Muscle of arm (tissue), 14 donors: ENCODE results near the gene IL22. TPM values are rescaled to one million over a fixed set of nuclear protein-coding genes. Genes with fewer than 3 reads are reported as not detected.

Experiments
- DNase-seq: peaks from one replicate; pipeline ENCODE4 v3.0.0-alpha.2; 2013
- long read RNA-seq, 11 donors: transcript quantifications; one replicate each; lab custom pipeline, GENCODE V29; 2026
- polyA plus RNA-seq, 12 donors: library from polyadenylated mRNA; unstranded; fragments of 120-200 nt; gene quantifications; one replicate each; pipeline ENCODE4 v1.2.1, GENCODE V29; 2013; ENCODE audit not compliant: insufficient read length in 12 of 12

IL22 gene, protein sequence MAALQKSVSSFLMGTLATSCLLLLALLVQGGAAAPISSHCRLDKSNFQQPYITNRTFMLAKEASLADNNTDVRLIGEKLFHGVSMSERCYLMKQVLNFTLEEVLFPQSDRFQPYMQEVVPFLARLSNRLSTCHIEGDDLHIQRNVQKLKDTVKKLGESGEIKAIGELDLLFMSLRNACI
- polyA plus RNA-seq = not detected
- long read RNA-seq, donor 1 = 0 reads
- long read RNA-seq, donor 2 = 0 reads
- long read RNA-seq, donor 3 = 0 reads
- long read RNA-seq, donor 4 = 0 reads
- long read RNA-seq, donor 5 = 0 reads
- long read RNA-seq, donor 6 = 0 reads
- long read RNA-seq, donor 7 = 0 reads
- long read RNA-seq, donor 8 = 0 reads
- long read RNA-seq, donor 9 = 0 reads
- long read RNA-seq, donor 10 = 0 reads
- long read RNA-seq, donor 11 = 0 reads

DNA sequence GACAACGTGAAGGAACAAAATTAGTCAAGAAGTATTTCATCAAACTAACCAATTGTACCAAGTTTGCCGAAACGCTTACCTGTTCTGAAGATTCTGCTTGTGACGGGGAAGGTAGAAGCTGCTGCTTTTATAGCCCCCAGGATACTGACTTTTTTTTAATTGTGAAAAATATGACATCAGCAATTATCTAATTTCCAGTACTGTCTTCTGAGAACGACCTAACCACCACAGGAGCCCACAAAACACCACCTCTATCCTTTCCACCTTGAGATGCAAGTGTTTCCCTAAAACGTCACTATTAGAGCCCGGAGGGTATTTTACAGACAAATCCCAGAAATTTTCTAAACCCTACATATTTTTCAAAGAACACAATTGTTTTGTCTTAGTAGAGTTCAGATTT, at the start of gene IL22:
IL22 (minus strand) TSS at position 101 of the 400 bp plus-strand sequence. CDS start 156 bp downstream, outside the sequence.
- DNase-seq = no peak

DNA sequence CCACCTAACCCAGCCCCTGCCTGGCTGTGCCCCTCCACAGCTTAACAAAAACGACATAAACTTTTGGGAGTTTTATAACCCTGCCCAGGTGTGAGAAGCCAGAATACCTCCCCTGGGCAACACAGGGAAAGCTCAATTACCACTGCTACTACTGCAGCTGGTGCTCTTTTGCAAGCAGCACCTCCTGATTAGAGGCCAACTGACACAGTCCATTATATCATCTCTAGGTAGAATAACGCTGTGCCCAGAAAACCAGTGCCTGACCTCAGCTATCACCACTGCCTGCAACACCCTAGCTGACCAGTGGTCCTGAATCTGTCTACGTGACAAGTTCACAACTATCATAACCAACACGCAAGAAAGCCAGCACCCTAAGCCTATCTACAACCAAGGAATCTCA, 44.5 kb upstream of the IL22 start:
- no peak for DNase-seq

DNA sequence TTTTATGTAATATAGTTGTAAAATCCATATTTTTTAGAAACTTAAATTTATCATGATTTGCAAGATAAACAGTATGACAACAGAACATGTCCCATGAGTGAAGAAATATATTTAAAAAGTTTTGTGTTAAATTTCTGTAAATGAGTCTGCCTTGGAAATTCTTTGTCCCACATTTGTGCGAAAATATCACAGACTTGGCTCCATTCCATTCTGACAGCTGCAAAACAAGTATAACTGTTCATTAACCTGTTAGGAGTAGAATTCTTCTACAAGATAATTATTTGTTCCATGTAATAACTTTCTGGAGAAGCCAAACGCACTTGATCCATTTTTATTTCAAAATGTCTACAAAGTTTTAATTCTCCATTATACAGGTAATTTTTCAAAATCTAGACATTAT, 40.8 kb upstream of the IL22 start:
- peak; percentile 17 for DNase-seq

DNA sequence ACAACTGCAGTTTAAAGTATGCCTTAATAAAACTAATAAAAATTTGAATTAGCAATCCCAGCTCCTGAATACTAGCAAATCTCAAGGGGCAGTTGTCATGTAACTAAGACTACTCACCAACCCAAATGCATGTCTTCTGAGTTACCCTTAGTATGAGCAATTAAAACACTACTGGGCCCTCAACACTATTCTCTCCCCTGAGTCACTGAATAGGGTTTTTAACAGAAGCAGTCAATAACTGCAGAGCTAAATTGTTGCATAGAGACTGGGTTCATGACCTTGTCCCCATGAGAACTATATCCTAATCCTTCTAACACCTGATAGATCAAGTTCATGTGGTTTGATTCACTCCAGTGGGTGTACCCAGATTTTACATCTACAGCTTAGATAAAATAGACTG, 39.9 kb upstream of the IL22 start:
- DNase-seq = no peak

DNA sequence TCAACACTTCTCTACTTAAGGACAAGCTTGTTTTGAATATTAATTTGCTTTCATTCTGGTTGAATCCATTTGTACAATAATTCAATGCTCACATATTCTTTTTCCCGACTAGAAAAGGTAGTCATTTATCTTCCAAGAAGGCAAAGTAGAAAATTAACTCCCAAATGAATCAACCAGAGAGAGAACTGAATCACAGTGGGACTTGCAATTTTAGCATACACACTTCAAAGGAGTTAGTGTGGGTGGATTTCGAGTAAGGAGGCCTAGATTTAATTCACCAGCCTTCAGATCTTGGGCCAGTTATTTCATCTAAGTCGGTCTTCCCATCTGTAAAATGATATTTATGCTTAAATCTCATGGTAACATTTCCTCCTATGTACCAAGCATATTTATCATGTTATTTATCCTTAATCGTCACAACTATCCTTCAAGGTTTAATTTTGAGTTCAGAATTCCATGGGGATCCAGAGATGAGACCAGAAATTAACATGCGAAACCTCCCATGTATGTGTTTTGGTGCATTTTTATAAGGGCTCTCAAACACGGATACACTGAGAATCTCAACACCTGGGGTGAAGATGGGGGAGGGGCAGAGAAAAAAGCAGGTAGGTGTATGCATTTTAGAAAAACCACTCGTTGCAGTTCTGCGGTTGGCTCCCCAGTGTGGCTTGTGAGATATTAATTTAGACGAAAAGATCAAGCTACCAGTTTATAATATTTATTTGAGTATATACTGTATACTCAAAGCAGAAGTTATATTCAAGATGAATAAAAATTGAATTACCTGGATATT, 38.9 kb upstream of the IL22 start:
- no peak for DNase-seq

DNA sequence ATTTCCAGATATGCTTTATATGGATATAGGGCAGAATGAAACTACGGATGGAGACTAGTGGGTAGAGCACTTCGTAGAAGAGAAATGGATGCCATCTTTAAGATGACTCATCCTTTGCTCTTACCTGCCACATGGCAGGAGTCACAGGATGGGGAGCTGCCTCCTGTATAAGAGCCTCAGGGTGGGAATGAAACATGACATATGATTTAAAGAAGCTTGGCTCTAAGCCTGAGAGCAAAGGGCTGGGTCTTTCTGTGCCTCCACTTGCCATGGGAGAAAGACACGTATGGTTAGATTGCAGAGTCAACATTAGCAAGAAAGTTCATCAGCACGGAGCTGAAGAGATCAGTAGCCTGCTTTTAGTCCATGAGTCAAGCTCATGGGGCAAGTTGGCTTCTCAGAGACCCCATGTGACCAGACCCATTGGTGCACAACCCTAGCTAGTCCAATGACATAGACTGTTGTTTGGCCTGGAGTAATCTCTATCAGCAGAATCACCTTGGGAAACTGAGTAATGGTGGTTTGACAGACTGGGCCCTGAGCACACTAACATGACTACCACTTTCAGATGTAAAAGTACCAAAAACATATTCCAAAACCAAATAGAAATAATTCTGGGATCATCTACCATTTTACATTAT, 38.1 kb upstream of the IL22 start:
- DNase-seq = no peak

DNA sequence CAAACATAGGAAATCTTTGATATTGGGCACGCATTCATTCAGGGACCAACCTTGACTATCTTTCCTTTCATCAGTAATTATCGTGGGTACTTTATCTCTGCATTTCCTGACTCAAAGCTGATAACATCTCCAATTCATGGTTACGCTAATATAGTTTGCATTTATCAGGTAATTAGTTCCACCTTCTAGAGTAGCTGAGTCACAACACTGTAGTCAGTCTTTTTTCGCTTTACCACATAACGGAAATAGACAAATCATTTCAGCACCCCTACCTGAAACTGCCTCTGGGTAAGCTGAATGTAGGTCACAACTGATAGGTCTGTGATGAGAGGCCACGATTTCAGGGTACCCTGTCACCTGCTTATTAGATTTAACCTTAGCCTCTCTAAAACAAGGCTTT, 36.7 kb upstream of the IL22 start:
- DNase-seq = no peak

DNA sequence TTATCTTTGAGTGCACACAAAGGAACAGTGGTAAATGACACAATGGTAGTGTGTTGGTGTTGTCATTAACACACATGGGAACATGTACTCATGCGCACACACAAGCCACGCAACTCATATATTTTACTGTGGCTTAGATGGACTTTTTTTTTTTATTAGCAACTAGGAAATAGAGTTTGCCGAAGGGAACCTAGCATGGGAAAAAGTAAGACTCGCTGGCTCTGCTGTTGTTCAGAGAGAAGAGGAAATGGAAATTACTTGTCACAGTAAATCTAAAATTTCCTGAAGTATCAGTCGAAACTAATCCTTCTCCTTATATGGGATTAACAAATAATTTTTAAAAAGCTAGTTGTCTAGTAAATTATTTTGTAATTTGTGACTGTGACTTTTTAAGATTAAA, 33.7 kb upstream of the IL22 start:
- no peak for DNase-seq

DNA sequence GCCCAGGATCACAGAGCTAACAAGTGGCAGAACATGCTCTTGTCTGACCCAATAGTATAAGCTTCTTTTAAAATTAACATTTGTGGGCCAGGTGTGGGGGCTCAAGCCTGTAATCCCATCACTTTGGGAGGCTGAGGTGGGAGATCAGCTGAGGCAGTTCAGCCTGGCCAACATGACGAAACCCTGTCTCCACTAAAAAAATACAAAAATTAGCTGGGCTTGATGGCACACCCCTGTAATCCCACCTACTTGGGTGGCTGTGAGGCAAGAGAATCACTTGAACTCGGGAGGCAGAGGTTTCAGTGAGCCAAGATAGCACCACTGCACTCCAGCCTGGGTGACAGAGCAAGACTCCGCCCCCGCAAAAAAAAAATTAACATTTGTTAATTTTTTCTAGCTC, 33.0 kb upstream of the IL22 start:
- no peak for DNase-seq

DNA sequence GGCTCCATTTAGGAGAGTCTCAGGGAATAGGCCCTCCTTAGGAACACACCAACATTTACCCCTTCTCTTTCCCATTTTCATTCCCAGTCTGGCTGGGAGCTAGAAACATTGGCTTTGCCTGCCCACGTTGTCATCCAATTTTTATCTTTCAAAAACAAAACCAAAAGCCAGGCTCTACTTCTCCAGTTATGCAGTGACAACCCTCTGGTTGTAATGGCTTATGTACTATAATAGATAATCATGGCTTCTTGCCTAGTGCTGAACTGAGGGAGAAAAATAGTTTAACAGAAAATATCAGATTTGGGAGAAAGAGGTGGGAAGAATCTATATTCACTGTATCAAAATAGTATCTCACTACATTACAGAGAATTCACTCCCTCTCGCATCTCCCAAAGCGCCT, 32.1 kb upstream of the IL22 start:
- DNase-seq = no peak

DNA sequence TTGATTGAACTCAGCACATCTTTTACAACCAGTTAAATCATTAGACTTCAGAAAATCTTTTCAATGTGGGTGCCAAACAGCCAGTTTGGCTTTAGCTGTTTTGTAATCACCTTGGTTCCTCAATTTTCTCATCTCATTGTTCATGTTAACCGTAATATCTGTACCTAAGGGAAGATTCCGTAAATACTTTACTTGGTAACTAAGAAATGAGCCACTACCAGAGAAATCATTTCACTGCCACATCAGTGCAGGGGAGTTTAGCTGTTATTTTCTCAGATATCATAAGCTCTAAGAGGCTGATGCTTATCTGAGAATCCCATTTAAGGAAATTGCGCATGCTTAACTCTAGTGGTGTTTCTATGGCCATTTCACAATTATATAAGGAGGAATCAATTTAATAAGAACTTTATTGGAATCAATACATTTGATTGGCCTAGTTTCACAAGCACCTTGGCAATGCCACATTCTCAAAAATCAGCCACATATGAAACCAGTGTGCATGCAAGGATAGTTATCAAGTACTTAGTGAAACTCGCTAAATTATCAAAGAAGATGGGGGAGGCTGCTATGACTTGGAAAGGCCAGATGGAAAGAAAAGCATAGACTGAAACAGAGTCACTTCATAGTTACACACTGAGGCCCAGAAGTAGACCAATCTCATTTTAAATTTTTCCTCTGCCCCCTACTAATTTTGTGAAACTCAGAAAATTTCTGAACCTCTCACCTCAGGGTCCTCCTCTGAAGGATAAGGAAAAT, 28.1 kb upstream of the IL22 start:
- DNase-seq = no peak

DNA sequence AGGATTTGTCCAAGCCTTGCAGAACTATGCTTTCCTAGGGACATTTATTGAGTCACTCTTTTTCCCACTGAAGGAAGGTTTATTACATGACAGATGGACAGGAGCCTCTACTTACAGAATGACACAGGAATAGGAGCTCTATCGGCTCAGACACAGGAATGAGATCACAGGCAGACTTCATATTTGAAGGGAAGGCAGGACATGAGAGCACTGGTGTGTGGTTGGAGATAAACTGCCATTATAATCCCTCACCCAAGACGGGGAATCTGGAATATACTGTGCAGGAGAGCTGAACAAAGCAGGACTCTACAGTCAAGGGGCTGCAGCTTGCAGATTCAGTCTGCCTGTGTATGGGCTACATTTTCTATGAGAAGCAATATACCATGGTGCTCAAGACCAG, 26.8 kb upstream of the IL22 start:
- no peak for DNase-seq

DNA sequence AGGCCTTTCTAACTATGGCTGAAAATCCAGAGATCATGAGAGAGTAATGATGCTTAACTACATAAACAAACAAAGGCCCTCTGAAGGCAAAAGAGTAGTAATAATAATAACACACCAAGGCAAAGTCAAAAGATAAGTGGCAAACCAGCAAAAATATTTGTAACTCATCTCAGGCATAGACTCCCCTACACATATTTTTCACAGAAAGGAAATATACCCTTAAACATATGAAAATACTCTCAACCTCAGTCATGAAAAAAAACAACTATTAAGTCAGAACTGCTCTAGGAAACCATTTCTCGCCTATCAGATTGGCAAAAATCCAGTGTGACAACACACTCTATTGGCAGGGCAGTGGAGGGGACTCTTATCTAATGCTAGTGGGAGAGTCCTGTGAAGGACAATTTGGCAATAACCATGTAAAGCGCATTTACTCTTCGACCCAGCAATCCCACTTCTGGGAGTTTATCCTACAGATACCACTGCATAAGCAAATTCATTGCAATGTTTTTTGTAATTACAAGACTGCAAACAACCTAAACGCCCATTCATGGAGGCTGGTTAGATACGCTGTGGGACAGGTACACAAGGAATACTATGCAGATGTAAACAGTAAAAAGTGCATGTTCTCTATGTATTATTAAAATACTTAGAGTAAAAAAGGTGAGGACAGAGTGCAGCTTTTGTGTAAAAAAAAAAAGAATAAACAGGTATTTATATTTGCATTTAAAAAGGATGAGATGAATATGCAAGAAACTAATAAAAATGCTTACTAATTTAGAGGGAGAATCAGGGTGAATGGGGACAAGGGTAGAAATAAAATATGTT, 26.0 kb upstream of the IL22 start:
- no peak for DNase-seq

DNA sequence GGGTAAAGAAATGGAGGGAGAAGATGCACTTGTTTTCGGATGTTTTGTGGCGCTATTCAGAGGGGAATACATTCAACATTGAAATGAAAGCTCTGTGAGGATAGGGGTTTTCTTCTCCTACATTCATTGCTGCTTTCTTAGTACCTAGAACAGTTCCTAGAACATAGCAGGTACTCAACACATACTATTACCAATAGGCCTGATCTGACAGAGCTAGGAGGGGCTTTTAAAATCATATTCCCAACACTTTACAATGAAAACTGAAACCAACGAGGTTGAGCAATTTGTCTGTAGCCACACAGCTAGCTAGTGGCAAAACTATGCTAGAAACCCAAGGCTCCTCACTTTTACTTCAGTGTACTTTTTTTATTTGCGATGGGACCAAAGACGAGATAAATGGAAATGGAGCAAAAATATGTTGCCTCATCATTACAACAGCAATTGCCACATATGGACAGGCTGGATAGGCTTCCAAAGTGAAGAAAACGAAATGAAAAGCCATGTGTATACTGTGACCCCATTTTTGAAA, 23.1 kb upstream of the IL22 start:
- no peak for DNase-seq

DNA sequence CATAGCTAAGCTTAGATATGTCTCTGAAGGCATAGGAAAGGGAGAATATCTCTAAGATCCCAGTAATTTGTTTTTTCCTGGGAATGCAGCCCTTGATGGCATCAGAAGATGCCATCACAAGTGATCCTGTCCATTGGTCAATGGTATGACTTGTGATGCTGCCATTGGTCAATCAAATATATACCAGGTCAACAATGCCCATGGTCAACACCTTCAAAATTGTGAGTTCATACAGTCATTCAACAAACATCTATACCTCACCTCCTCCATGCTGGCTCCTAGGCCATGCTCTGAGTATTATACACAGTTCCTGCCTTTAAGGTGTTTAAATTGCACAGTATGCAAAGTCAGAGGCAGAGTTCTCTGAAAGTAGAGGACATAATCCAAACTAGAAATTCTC, 19.3 kb upstream of the IL22 start:
- DNase-seq = no peak

DNA sequence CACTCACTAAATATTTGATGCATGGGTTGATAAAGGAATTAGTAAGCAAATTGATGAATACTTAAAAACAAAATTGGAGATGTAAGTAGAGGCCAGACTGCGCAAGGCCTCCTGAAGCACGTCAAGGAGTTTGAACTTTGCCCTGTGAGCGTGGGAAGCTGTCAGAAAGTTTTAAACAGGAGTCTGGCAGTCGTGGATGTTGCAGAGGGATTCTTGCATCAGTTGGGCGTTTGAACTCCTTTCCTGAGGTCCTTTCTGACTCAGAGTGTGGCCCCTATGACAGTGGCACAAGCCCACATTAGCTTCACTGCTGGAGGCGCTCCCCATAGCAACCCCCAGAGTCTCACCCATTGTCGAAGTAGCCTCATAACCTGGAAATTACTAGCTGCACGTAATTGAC, 17.9 kb upstream of the IL22 start:
- no peak for DNase-seq

DNA sequence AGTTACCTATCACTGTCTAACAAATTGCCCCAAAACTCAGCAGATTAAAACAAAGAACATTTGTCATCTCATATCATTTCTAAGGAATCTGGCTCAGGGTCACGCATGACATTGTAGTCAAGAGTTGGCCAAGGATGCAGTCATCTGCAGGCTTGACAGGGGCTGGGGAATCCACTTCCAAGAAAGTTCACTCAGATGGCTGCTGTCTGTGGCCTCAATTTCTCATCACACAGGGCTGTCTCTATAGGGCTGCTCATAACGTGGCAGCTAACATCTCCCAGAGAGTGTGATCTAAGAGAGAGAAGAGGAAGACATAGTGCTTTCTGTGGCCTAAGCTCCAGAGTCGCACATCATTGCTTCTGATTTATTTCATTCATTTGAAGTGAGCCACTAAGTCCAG, 17.0 kb upstream of the IL22 start:
- DNase-seq = no peak

DNA sequence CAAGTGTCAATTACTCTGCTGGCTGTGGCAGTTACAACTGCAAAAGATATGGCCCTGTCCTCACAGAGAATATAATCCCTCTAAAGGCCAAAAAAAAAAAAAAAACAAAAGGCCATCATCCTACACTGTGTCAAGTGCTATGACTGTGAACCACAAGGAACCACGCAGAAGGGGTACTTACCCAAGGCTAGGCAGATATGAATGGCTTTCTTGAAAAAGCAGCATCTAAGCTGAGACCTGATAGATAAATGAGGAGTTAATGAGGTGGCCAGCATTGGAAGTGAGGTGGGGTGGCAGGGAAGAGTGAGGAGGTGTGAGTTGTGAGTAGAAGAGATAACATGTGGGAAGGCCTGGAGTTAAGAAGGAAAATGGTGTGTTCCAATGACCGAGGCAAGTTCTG, 16.4 kb upstream of the IL22 start:
- no peak for DNase-seq

DNA sequence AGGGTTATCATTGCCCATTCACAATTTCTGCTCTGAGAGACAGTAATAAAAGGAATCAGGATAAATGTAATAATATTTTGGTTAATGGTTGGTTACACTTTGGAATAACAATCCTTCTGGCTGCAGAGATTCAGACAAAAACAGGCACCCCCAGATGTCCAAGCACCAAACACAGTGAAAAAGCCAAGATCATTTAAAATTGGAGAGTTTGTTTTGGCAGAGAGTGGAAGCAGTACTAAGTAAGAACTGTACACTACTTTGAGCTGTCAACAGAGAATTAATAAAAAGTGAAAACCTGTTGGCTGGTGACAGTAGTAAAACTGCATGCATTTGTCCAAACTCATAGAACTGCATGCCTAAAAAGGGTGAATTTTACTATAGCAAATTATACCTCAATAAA, 15.6 kb upstream of the IL22 start:
- DNase-seq = no peak

DNA sequence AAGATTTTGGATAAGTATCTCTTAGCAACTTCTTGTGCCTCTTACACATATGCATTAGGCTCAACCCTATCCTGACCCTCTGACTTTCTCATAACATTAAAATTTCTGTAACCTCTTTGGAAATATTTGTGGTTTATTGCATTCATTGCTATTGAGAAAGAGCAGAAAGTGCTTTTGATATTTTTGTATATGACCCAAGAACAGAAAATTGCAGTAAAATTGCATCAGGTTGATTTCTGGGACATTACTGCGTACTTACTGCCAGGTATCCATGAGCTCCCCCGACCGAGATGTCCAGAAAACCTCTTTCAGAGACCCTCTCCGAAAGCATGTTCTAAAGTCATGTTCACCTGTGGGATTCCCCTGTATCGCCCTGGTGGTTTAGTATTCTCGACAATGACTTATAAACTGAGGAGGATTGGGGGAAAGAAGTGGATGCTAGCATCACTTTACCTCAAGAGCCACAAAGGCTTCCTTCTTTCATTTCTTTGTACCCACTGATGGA, 14.5 kb upstream of the IL22 start:
- no peak for DNase-seq

DNA sequence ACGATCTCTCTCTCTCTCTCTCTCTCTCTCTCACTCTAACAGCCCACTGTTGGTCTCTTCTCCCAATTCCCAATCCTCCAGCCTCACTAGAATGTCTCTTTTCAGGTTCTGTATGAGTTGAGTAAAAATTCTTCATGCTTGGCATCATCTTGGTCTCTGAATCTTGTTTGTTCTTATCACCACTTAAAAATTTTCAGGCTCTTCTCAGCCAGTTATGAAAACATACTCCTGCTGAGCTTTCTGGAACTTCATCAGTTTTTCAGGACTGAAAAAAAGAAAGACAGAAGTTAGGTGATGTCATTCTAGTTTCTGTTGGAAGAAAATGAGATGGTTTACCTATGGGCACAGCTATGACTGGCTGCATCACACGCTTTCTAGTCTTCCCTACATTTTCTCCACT, 11.5 kb upstream of the IL22 start:
- no peak for DNase-seq
